ENCODE results near the gene MT3. TPM values are rescaled to one million over a fixed set of nuclear protein-coding genes. Genes with fewer than 3 reads are reported as not detected.

MT3 gene
- total and polyA plus RNA-seq, 2 of the 13 experiments (the other 11 are each of a cell fraction or from before 2014, with no cell fraction given) = not detected

DNA sequence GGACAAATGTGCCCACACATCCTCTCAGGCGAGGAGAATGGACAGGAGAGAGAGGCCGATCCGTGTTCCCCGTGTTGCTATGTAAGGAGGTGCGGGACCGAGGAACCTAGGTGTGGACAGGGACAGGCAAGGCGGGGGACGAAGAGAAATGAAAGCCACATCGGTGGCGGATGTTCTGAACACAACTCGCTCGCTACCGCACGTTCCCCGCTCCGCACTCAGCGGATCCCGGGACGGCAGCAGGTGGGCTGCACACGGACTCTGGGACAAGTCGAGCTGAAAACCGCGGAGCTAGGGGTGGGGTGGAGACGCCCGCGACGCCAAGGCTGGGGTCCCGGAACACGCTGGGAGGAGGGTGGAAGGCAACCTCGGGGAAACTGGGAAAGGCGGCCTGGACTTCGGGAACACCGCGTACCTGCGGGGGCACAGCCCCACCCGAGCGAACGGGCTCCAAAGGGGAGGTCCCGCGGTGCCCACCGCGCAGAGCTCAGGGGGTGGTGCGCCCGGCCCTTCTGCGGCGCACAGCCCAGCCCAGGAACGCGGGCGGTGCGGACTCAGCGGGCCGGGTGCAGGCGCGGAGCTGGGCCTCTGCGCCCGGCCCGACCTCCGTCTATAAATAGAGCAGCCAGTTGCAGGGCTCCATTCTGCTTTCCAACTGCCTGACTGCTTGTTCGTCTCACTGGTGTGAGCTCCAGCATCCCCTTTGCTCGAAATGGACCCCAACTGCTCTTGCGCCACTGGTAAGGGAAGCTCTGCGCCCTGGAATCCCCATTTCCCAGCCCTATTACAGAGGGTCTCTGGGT lies 36.0 kb downstream of the MT3 start, which contains the start of gene MT1E (continued):
- TF ChIP-seq, protein P1, sequence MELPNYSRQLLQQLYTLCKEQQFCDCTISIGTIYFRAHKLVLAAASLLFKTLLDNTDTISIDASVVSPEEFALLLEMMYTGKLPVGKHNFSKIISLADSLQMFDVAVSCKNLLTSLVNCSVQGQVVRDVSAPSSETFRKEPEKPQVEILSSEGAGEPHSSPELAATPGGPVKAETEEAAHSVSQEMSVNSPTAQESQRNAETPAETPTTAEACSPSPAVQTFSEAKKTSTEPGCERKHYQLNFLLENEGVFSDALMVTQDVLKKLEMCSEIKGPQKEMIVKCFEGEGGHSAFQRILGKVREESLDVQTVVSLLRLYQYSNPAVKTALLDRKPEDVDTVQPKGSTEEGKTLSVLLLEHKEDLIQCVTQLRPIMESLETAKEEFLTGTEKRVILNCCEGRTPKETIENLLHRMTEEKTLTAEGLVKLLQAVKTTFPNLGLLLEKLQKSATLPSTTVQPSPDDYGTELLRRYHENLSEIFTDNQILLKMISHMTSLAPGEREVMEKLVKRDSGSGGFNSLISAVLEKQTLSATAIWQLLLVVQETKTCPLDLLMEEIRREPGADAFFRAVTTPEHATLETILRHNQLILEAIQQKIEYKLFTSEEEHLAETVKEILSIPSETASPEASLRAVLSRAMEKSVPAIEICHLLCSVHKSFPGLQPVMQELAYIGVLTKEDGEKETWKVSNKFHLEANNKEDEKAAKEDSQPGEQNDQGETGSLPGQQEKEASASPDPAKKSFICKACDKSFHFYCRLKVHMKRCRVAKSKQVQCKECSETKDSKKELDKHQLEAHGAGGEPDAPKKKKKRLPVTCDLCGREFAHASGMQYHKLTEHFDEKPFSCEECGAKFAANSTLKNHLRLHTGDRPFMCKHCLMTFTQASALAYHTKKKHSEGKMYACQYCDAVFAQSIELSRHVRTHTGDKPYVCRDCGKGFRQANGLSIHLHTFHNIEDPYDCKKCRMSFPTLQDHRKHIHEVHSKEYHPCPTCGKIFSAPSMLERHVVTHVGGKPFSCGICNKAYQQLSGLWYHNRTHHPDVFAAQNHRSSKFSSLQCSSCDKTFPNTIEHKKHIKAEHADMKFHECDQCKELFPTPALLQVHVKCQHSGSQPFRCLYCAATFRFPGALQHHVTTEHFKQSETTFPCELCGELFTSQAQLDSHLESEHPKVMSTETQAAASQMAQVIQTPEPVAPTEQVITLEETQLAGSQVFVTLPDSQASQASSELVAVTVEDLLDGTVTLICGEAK (IDR thresholded peaks at IDR 0.05) = no peak
- TF ChIP-seq, protein P1 (CRISPR knock-in tag; IDR thresholded peaks at IDR 0.05) = 0 out of 2 replicates have a peak, but pooled peaks have one; percentile 22
- TF ChIP-seq ZNF280D (CRISPR knock-in tag; IDR thresholded peaks at IDR 0.05) (peak; percentile 56; the same call in 1 of the 2 replicates), ATF3 (CRISPR knock-in tag; IDR thresholded peaks at IDR 0.05) (no peak; the same call in 1 of the 2 replicates)
- TF ChIP-seq, protein P2, sequence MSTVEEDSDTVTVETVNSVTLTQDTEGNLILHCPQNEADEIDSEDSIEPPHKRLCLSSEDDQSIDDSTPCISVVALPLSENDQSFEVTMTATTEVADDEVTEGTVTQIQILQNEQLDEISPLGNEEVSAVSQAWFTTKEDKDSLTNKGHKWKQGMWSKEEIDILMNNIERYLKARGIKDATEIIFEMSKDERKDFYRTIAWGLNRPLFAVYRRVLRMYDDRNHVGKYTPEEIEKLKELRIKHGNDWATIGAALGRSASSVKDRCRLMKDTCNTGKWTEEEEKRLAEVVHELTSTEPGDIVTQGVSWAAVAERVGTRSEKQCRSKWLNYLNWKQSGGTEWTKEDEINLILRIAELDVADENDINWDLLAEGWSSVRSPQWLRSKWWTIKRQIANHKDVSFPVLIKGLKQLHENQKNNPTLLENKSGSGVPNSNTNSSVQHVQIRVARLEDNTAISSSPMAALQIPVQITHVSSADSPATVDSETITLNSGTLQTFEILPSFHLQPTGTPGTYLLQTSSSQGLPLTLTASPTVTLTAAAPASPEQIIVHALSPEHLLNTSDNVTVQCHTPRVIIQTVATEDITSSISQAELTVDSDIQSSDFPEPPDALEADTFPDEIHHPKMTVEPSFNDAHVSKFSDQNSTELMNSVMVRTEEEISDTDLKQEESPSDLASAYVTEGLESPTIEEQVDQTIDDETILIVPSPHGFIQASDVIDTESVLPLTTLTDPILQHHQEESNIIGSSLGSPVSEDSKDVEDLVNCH (CRISPR knock-in tag; IDR thresholded peaks at IDR 0.05) = no peak
- TF ChIP-seq, protein P3, sequence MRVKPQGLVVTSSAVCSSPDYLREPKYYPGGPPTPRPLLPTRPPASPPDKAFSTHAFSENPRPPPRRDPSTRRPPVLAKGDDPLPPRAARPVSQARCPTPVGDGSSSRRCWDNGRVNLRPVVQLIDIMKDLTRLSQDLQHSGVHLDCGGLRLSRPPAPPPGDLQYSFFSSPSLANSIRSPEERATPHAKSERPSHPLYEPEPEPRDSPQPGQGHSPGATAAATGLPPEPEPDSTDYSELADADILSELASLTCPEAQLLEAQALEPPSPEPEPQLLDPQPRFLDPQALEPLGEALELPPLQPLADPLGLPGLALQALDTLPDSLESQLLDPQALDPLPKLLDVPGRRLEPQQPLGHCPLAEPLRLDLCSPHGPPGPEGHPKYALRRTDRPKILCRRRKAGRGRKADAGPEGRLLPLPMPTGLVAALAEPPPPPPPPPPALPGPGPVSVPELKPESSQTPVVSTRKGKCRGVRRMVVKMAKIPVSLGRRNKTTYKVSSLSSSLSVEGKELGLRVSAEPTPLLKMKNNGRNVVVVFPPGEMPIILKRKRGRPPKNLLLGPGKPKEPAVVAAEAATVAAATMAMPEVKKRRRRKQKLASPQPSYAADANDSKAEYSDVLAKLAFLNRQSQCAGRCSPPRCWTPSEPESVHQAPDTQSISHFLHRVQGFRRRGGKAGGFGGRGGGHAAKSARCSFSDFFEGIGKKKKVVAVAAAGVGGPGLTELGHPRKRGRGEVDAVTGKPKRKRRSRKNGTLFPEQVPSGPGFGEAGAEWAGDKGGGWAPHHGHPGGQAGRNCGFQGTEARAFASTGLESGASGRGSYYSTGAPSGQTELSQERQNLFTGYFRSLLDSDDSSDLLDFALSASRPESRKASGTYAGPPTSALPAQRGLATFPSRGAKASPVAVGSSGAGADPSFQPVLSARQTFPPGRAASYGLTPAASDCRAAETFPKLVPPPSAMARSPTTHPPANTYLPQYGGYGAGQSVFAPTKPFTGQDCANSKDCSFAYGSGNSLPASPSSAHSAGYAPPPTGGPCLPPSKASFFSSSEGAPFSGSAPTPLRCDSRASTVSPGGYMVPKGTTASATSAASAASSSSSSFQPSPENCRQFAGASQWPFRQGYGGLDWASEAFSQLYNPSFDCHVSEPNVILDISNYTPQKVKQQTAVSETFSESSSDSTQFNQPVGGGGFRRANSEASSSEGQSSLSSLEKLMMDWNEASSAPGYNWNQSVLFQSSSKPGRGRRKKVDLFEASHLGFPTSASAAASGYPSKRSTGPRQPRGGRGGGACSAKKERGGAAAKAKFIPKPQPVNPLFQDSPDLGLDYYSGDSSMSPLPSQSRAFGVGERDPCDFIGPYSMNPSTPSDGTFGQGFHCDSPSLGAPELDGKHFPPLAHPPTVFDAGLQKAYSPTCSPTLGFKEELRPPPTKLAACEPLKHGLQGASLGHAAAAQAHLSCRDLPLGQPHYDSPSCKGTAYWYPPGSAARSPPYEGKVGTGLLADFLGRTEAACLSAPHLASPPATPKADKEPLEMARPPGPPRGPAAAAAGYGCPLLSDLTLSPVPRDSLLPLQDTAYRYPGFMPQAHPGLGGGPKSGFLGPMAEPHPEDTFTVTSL (CRISPR knock-in tag; IDR thresholded peaks at IDR 0.05; ENCODE audit: borderline replicate concordance) = no peak

Measured in HepG2 (cell line).